Smooth muscle cell (in vitro differentiated cells): ENCODE data around the gene RASSF5. TPM values are rescaled to one million over a fixed set of nuclear protein-coding genes. Genes with fewer than 3 reads are reported as not detected.

Experiments
- DNase-seq: peaks from one replicate; lab custom pipeline; 2025; ENCODE audit not compliant: unreplicated experiment; lab: John Stamatoyannopoulos, UW
- H2AFZ ChIP-seq: fragments of 200-600 bp; sonication (generic); 2 replicates; pipeline ENCODE4 v1.6.0; 2016; ENCODE audit warnings: antibody characterized with exemption, low read depth, mild to moderate bottlenecking
- H3F3A ChIP-seq: fragments of 200-600 bp; sonication (generic); 2 replicates; pipeline ENCODE4 v1.6.0; 2017; ENCODE audit warnings: antibody characterized with exemption, low read depth
- H3K27ac ChIP-seq: fragments of 200-600 bp; sonication (generic); 2 replicates; pipeline ENCODE4 v1.5.1; 2016; ENCODE audit warnings: low read depth, mild to moderate bottlenecking
- H3K27me3 ChIP-seq: fragments of 200-600 bp; sonication (generic); 2 replicates; pipeline ENCODE4 v1.6.1; 2016; ENCODE audit warnings: low read depth, mild to moderate bottlenecking
- H3K36me3 ChIP-seq: fragments of 200-600 bp; sonication (generic); 2 replicates; pipeline ENCODE4 v1.5.1; 2016; ENCODE audit warnings: low read depth
- H3K4me1 ChIP-seq: fragments of 200-600 bp; sonication (generic); 2 replicates; pipeline ENCODE4 v1.5.1; 2016; ENCODE audit warnings: low read depth
- H3K4me2 ChIP-seq: fragments of 200-600 bp; sonication (generic); 2 replicates; pipeline ENCODE4 v1.6.0; 2016; ENCODE audit warnings: mild to moderate bottlenecking
- H3K4me3 ChIP-seq: fragments of 200-600 bp; sonication (generic); 2 replicates; pipeline ENCODE4 v1.5.1; 2016; ENCODE audit warnings: mild to moderate bottlenecking
- H3K79me2 ChIP-seq: fragments of 200-600 bp; sonication (generic); 2 replicates; pipeline ENCODE4 v1.6.0; 2016; ENCODE audit warnings: low read depth, mild to moderate bottlenecking
- H3K9ac ChIP-seq: fragments of 200-600 bp; sonication (generic); 2 replicates; pipeline ENCODE4 v1.6.0; 2016; ENCODE audit warnings: low read depth
- H3K9me3 ChIP-seq: fragments of 200-600 bp; sonication (generic); replicated peaks from 2 replicates; pipeline ENCODE4 v1.5.1; 2016; ENCODE audit warnings: low read depth
- H4K20me1 ChIP-seq: fragments of 200-600 bp; sonication (generic); 2 replicates; pipeline ENCODE4 v1.6.0; 2016; ENCODE audit warnings: low read depth
- CTCF ChIP-seq: fragments of 200-600 bp; sonication (generic); IDR thresholded peaks from 2 replicates; pipeline ENCODE4 v1.5.1; 2017; ENCODE audit warnings: borderline replicate concordance, mild to moderate bottlenecking, antibody characterized with exemption; ENCODE audit not compliant: insufficient read depth, poor library complexity, severe bottlenecking
- WGBS: methylation state at CpG from one replicate; pipeline ENCODE4 v1.1.7; 2016; ENCODE audit warnings: low lambda C conversion rate; 5-methylcytosine and 5-hydroxymethylcytosine counted together
- polyA plus RNA-seq: library from polyadenylated mRNA; unstranded; fragments of >200 nt; fragmentation: Nextera tagmentation; extraction: Ambion mirVana; gene quantifications from 2 replicates; pipeline ENCODE4 v1.2.1, GENCODE V29; 2016
- total RNA-seq: library from RNA; depleted of rRNA; stranded (reverse); fragments of >200 nt; gene quantifications from 2 replicates; pipeline ENCODE4 v1.2.3, GENCODE V29; 2014

RASSF5 gene
- total and polyA plus RNA-seq, 2 experiments from 2014 or later = 2.6 to 3.3 TPM

- H3K27me3 ChIP-seq = no peaks in the 10 kb centered on the region
- H4K20me1 ChIP-seq = no peaks in the 10 kb centered on the region
- H3K9me3 ChIP-seq = no peaks in the 10 kb centered on the region
- H3F3A ChIP-seq = no peaks in the 10 kb centered on the region
- no peak overlapping the region for H3K9ac ChIP-seq
- no peaks in the 10 kb centered on the region for H3K79me2 ChIP-seq
- no peaks in the 10 kb centered on the region for H3K36me3 ChIP-seq
- TF ChIP-seq CTCF = no peak
- whole genome bisulfite sequencing = 91% methylated on average over 10 of the region's 10 CpGs
- H3K4me2 ChIP-seq = no peak overlapping the region
- no peak overlapping the region for H3K27ac ChIP-seq
- no peak overlapping the region for H2AFZ ChIP-seq
- DNase-seq = no peak
- no peaks in the 10 kb centered on the region for H3K4me1 ChIP-seq
- H3K4me3 ChIP-seq = no peak overlapping the region
These were observed 60.9 kb downstream of the RASSF5 start for GRCh38 chr1:206568256-206568655.

GRCh38 chr1:206568779-206569352 lies 61.5 kb downstream of the RASSF5 start:
- H3K9me3 ChIP-seq = no peaks in the 10 kb centered on the region
- no peaks in the 10 kb centered on the region for H4K20me1 ChIP-seq
- H3K9ac ChIP-seq = no peak overlapping the region
- no peak overlapping the region for H2AFZ ChIP-seq
- no peaks in the 10 kb centered on the region for H3K27me3 ChIP-seq
- H3K36me3 ChIP-seq = no peaks in the 10 kb centered on the region
- TF ChIP-seq CTCF = no peak
- no peaks in the 10 kb centered on the region for H3F3A ChIP-seq
- no peak for DNase-seq
- H3K4me2 ChIP-seq = no peak overlapping the region
- WGBS = 94% methylated on average over 8 of the region's 8 CpGs
- H3K4me1 ChIP-seq = no peaks in the 10 kb centered on the region
- H3K27ac ChIP-seq = no peak overlapping the region
- no peak overlapping the region for H3K4me3 ChIP-seq
- H3K79me2 ChIP-seq = no peaks in the 10 kb centered on the region

GRCh38 chr1:206569556-206569955 lies 62.2 kb downstream of the RASSF5 start:
- H4K20me1 ChIP-seq = no peaks in the 10 kb centered on the region
- no peaks in the 10 kb centered on the region for H3K4me1 ChIP-seq
- H3K4me3 ChIP-seq = no peak overlapping the region
- no peaks in the 10 kb centered on the region for H3K27me3 ChIP-seq
- no peak overlapping the region for H2AFZ ChIP-seq
- DNase-seq = no peak
- H3K36me3 ChIP-seq = no peaks in the 10 kb centered on the region
- no peak for TF ChIP-seq CTCF
- H3K9ac ChIP-seq = no peak overlapping the region
- no peak overlapping the region for H3K4me2 ChIP-seq
- no peak overlapping the region for H3K27ac ChIP-seq
- WGBS = 94% methylated on average over 4 of the region's 4 CpGs
- no peaks in the 10 kb centered on the region for H3F3A ChIP-seq
- H3K79me2 ChIP-seq = no peaks in the 10 kb centered on the region
- H3K9me3 ChIP-seq = no peaks in the 10 kb centered on the region

GRCh38 chr1:206570529-206570928 lies 63.2 kb downstream of the RASSF5 start:
- Histone ChIP-seq H3K4me1 (no peaks in the 10 kb centered on the region), H3K79me2 (no peaks in the 10 kb centered on the region), H3K4me2 (no peak overlapping the region), H3K36me3 (no peaks in the 10 kb centered on the region), H3K9ac (no peak overlapping the region), H3F3A (no peaks in the 10 kb centered on the region), H3K9me3 (no peaks in the 10 kb centered on the region), H2AFZ (no peak overlapping the region), H3K27me3 (no peaks in the 10 kb centered on the region), H3K4me3 (no peak overlapping the region), H4K20me1 (no peaks in the 10 kb centered on the region), H3K27ac (no peak overlapping the region)
- 98% methylated on average over 3 of the region's 3 CpGs for WGBS
- no peak for DNase-seq
- no peak for TF ChIP-seq CTCF
